ENCODE data around the gene PLAC1. TPM values are rescaled to one million over a fixed set of nuclear protein-coding genes. Genes with fewer than 3 reads are reported as not detected.

Gene PLAC1
- total RNA-seq, 1 experiment from 2014 or later: 2.6 TPM

GRCh38 chrX:134659761-134660160, 1.5 kb upstream of the PLAC1 start:
- intact Hi-C loops (cut with micrococcal nuclease): no loop called here
- no TSS peak for BruUV-seq (replicated peaks)
- H2AFZ ChIP-seq (ENCODE audit: low read length): no peak overlapping the region
- TF ChIP-seq EZH2phosphoT487 (IDR thresholded peaks at IDR 0.05; ENCODE audit: borderline replicate concordance, low read length) (no peak), EZH2 (IDR thresholded peaks at IDR 0.05; ENCODE audit: low read length, unreplicated experiment) (no peak), CTCF (conservative IDR thresholded peaks at IDR 0.05; ENCODE audit: low read depth, low read length) (no peak)
- H3K9me3 ChIP-seq (ENCODE audit: low read length): no peaks in the 10 kb centered on the region
- ATAC-seq (peak; percentile 70), DNase-seq (peak; percentile 61)
- H3K4me2 ChIP-seq (ENCODE audit: low read length): no peak overlapping the region
- no peaks in the 10 kb centered on the region for H3F3A ChIP-seq (ENCODE audit: low read length, unreplicated experiment)
- no peak overlapping the region for H3K4me3 ChIP-seq (ENCODE audit: low read length)
- H3K9ac ChIP-seq (ENCODE audit: low read length): no peak overlapping the region
- H3K4me1 ChIP-seq (ENCODE audit: insufficient read depth, low read length): peaks cover 27% of the 10 kb centered on the region
- ChIA-PET CTCF (interaction anchor here (1.0 kb wide), 1 partner anchor 176 kb away, joined by 5 read pairs; no protein-coding TSS in a partner anchor), POLR2A (ENCODE audit: unreplicated experiment) (no interaction called here)
- H3K27ac ChIP-seq (ENCODE audit: low read length): peak overlapping the region; percentile 33; the same call in 1 of the 2 replicates
- no peaks in the 10 kb centered on the region for H3K36me3 ChIP-seq (ENCODE audit: low read depth, low read length)
- H3K79me2 ChIP-seq (ENCODE audit: low read length): no peaks in the 10 kb centered on the region
- H3K9me2 ChIP-seq (replicated peaks; ENCODE audit: low read length): no peaks in the 10 kb centered on the region
- H3K27me3 ChIP-seq (ENCODE audit: low read length): no peaks in the 10 kb centered on the region
- H4K20me1 ChIP-seq (ENCODE audit: low read length): no peaks in the 10 kb centered on the region

- CTCF ChIA-PET: interaction anchor here (1.0 kb wide), 1 partner anchor 175 kb away, joined by 5 read pairs; no protein-coding TSS in a partner anchor
These were observed 421 bp upstream of the PLAC1 start for GRCh38 chrX:134658760-134659023.

More at GRCh38 chrX:134658760-134659023, 421 bp upstream of the PLAC1 start:
- Histone ChIP-seq H3K36me3 (ENCODE audit: low read depth, low read length) (no peaks in the 10 kb centered on the region), H3K79me2 (ENCODE audit: low read length) (no peaks in the 10 kb centered on the region), H4K20me1 (ENCODE audit: low read length) (no peaks in the 10 kb centered on the region), H3K9ac (ENCODE audit: low read length) (no peak overlapping the region), H3K9me3 (ENCODE audit: low read length) (no peaks in the 10 kb centered on the region), H3K9me2 (replicated peaks; ENCODE audit: low read length) (no peaks in the 10 kb centered on the region), H3K4me3 (ENCODE audit: low read length) (no peak overlapping the region), H3K4me2 (ENCODE audit: low read length) (no peak overlapping the region), H3K27me3 (ENCODE audit: low read length) (no peaks in the 10 kb centered on the region), H3F3A (ENCODE audit: low read length, unreplicated experiment) (no peaks in the 10 kb centered on the region), H3K4me1 (ENCODE audit: insufficient read depth, low read length) (peaks cover 27% of the 10 kb centered on the region), H2AFZ (ENCODE audit: low read length) (0 out of 2 replicates have a peak overlapping the region, but pooled peaks have one; percentile 9), H3K27ac (ENCODE audit: low read length) (peak overlapping the region; percentile 33)
- no TSS peak for BruUV-seq (replicated peaks)
- POLR2A ChIA-PET (ENCODE audit: unreplicated experiment): no interaction called here
- ATAC-seq: no peak
- intact Hi-C loops (cut with micrococcal nuclease): no loop called here
- TF ChIP-seq EZH2phosphoT487 (IDR thresholded peaks at IDR 0.05; ENCODE audit: borderline replicate concordance, low read length): no peak
- TF ChIP-seq EZH2 (IDR thresholded peaks at IDR 0.05; ENCODE audit: low read length, unreplicated experiment): no peak
- no peak for TF ChIP-seq CTCF (conservative IDR thresholded peaks at IDR 0.05; ENCODE audit: low read depth, low read length)
- no peak for DNase-seq
